KOPT-K1 (cell line): Measurements from ENCODE around the gene SIRT6.

Experiments
- H3K27ac ChIP-seq: fragments of 200-600 bp; sonication (generic); 2 replicates; pipeline ENCODE4 v1.5.1; 2016; ENCODE audit warnings: antibody characterized with exemption, mild to moderate bottlenecking, low read depth, low read length; ENCODE audit not compliant: poor library complexity, severe bottlenecking
- H3K36me3 ChIP-seq: fragments of 200-600 bp; sonication (generic); 2 replicates; pipeline ENCODE4 v1.5.1; 2017; ENCODE audit warnings: antibody characterized with exemption, mild to moderate bottlenecking, low read length, moderate library complexity; ENCODE audit not compliant: insufficient read depth
- H3K9me3 ChIP-seq: fragments of 200-600 bp; sonication (generic); 2 replicates; pipeline ENCODE4 v1.5.1; 2017; ENCODE audit warnings: antibody characterized with exemption, low read length, mild to moderate bottlenecking; ENCODE audit not compliant: insufficient read depth, poor library complexity, severe bottlenecking

Gene SIRT6

DNA sequence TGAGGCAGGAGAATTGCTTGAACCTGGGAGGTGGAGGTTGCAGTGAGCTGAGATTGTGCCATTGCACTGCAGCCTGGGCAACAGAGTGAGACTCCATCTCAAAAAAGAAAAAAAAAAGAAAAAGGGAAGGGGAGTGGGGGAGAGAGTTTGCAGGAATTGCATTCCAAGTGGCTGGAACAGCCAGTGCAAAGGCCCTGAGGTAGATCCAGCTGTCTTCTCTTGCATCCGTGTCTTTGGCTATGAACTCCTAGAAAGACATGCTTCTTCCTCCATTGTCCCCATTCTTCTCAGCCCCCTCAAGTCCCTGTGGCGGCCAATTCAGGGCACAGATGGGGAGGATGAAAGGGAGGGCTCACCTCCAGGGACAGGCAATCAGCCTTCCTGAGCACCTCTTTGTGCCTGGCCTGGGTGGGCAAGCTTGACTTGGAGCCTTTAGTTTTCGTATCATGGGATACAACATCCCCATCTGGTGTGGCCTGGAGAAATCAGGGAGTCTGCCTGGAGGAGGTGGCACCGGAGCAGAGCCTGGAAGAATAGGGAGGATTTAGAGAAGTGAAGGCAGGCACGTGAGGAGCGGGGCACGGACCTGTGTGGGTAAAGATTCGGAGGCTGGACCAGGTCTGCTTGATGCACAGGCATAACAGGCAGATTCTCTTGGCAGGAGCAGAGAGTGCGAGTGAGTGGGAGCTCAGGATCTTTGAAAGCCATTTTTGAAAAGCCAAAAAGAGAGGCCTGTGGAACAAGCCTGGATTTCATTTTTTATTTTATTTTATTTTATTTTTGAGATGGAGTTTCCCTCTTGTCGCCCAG lies 5.2 kb upstream of the SIRT6 start:
- Histone ChIP-seq H3K9me3 (no peaks in the 10 kb centered on the region), H3K36me3 (no peaks in the 10 kb centered on the region), H3K27ac (no peak overlapping the region)

DNA sequence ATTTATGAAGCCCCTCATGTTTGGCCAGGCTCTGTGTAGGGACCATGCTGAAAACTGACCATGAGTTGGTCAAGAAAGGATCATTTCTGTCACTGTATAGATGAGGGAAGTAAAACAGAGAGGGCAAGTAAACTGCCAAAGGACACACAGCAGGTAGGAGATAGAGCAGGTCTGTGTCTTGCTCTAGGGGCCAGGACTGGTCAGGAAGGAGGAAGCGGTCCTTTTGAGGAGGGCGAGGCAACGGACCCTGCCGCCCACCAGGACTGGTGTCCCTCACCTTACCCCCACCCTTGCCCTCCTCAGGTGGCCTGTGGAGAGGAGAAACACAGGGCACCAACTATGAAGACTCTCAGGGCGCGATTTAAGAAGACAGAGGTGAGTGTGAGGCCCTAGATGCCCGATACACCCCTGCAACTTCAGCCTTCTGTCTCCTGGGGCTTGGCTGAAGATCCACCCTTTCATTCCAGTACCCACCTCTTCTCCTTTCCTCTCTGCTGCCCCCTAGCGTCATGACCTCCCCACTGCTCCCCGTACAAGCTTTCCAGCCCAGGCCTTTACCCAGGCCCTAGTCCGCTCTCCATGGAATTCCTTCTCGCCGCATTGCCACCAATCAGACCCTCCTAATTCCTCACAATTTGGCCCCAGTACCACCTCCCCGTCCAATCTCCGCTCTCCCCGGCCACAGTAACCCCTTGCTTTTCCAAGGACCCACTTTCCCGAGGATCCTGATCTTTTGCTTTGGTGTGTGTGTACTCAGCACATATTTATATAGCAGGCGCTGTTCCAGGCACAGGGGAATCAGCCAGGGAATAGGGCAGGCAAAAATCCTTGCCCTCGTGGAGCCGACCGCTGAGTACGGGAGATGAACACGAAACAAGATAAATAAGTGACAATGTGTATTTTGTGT lies 4.0 kb upstream of the SIRT6 start:
- no peaks in the 10 kb centered on the region for H3K9me3 ChIP-seq
- H3K36me3 ChIP-seq: no peaks in the 10 kb centered on the region
- H3K27ac ChIP-seq: no peak overlapping the region

DNA sequence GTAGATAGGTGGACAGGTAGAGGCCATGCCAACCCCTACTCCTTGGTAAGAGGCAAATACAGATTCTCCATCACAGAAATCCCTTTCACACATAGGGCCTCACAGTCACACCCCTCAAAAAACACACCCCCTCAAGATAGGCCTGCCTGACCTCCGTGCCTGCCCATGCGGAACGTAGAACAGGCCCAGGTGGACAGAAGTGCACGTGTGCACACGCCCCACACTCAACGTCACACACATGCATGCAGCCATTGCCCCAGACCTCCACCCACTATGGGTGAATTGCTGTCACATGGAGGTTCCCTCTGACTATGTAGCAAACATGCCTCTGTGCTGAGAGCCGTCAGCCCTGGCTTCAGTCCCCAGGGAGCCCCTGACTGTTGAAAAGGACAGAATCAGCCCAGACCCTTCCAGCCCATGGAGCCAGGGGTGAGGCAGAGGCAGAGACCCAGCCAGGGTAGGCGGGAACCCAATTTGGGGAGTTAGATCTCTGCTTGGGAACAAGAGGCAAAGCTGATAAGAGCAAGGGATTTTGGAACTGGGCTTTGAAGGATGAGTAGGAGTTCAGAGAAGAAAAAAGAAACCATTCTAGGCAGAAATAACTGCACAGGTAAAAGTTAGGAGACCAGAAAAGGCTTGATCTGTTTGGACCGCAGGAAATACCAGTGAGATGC lies 3.2 kb upstream of the SIRT6 start:
- Histone ChIP-seq H3K27ac (no peak overlapping the region), H3K9me3 (no peaks in the 10 kb centered on the region), H3K36me3 (0 out of 2 replicates have a peak, but pooled peaks cover 1% of the 10 kb centered on the region)

DNA sequence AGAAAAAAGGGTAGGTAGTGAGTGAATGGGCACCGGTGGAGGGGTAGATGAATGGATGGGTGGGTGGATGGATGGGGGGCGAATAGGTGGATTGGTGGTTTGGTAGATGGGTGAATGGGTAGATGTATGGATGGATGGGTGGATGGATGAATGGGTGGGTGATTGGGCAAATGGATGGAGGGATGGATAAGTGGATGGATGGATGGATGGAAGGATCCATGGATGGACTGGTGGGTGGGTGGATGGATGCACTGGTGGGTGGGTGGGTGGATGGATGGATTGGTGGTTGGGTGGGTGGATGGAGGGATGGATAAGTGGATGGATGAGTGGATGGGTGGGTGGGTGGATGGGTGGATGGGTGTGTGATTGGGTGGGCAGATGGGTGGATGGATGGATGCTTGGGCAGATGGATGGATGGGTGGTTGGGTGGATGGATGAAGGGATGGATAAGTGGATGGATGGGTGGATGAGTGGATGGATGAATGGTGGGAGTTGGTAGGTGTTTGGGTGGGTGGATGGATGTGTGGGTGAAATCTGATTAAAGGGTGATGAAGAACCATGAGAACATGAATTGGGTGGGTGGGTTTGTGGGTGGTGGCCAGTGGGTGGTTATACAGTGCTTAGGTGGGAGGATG lies 2.5 kb upstream of the SIRT6 start:
- H3K36me3 ChIP-seq: peaks cover 8% of the 10 kb centered on the region; the same call in 1 of the 2 replicates
- no peaks in the 10 kb centered on the region for H3K9me3 ChIP-seq
- no peak overlapping the region for H3K27ac ChIP-seq

DNA sequence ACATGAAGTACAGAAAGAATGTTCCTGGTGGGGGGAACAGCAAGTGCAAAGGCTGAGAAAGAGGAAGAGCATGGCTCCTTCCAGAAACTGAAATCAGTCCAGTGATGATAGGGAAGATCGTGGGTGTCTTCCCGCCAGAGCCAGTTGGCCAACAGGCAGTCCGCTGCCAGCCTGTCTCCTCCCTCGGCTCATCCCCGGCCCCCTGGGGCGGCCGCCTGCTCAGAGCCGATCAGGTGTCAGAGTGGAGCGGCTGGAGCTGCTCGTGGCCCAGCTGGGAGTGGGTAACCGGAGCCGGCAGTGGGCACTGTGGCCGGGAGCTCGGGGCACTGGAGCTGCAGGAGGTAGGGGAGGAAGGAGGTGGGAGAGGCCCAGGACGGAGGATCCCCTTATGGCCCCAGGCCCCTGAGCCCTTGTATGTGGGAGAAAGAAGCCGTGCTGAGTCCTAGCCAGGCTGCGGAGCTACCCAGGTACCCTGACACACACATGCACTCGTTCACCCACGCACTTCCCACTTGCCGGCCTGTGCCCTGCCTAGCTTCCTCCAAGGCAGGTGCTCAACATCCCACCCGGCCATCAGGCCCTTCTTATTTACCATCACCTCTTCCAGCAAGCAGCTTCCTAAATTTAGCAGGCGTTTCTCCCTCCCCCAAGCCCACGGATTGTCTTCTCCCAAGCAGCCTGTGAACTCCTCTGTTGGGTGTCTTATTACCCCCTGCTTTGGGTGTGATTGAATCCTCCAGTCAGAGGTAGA lies 1.8 kb upstream of the SIRT6 start:
- Histone ChIP-seq H3K36me3 (peaks cover 15% of the 10 kb centered on the region; the same call in 1 of the 2 replicates), H3K9me3 (no peaks in the 10 kb centered on the region), H3K27ac (no peak overlapping the region)

DNA sequence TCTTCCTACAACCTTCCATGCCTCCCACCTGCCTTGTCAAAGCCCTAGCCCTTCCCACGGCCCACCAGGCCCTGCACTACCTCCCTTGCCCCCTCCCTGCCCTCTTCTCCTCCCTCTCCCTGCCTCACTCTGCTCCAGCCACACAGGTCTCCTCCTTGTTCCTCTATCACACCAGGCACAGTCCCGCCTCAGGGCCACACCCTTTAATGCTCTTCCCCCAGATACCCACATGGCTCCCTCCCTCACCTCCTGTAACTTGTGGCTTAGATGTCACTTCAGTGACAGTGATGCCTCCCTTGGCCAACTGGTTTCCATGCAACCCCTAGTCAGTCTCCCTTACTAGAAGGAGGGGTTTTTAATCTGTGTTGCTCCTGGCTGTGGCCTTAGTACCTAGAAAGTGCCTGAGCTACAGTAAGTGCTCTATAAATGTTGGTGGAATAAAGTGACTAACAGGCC lies 1.3 kb downstream of the SIRT6 start:
- Histone ChIP-seq H3K36me3 (peaks cover 25% of the 10 kb centered on the region; the same call in 1 of the 2 replicates), H3K9me3 (no peaks in the 10 kb centered on the region), H3K27ac (no peak overlapping the region)

DNA sequence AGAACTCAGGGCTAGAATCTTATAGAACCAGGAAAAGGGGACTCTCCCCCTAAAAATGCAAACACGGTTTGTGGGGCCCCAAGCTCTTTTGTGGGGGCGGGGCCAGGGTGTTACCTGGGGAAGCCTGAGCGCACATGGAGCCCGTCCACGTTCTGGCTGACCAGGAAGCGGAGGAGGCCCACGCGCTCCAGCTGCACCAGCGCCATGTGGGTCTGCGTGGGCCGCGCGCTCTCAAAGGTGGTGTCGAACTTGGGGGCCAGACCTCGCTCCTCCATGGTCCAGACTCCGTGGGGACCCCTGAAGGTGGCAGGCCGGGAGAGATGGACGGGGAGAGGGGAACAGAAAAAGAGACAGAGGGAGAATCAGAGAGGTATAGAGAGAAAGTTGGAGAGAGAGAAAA lies 3.4 kb downstream of the SIRT6 start:
- H3K9me3 ChIP-seq: no peaks in the 10 kb centered on the region
- H3K27ac ChIP-seq: no peak overlapping the region
- H3K36me3 ChIP-seq: peaks cover 32% of the 10 kb centered on the region; the same call in 1 of the 2 replicates

DNA sequence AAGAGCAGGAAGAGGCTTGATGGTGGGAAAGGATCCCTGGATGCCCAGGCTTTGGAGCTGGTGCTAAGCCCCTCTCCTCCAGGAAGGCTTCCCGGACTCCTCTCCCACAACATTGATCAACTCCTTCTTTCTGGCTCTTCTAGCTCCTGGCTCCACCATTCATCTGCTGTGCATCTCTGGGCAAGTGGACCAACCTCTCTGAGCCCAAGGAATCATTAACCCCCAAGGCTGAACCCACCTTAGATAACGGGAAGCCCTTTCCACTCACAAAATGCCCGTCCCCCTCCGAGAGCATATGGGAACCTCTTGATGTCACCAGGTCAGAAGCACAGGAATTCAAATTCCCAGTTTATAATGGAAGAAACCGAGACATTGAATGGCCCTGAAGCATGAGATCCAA lies 5.2 kb downstream of the SIRT6 start:
- H3K9me3 ChIP-seq: no peaks in the 10 kb centered on the region
- H3K36me3 ChIP-seq: peaks cover 32% of the 10 kb centered on the region; the same call in 1 of the 2 replicates
- H3K27ac ChIP-seq: no peak overlapping the region

DNA sequence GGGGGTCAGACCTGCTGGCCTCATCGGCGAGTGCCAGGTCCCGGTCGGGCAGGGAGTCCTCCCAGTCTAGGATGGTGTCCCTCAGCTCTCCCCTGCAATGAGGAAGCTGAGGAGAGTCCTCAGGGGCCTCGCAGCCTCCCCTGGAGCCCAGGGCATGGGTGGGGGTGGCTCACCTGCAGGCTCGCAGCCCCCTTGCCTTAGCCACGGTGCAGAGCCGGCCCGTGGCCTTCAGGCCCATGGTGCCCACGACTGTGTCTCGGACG lies 6.8 kb downstream of the SIRT6 start:
- H3K27ac ChIP-seq: no peak overlapping the region
- no peaks in the 10 kb centered on the region for H3K9me3 ChIP-seq
- peaks cover 32% of the 10 kb centered on the region; the same call in 1 of the 2 replicates for H3K36me3 ChIP-seq

DNA sequence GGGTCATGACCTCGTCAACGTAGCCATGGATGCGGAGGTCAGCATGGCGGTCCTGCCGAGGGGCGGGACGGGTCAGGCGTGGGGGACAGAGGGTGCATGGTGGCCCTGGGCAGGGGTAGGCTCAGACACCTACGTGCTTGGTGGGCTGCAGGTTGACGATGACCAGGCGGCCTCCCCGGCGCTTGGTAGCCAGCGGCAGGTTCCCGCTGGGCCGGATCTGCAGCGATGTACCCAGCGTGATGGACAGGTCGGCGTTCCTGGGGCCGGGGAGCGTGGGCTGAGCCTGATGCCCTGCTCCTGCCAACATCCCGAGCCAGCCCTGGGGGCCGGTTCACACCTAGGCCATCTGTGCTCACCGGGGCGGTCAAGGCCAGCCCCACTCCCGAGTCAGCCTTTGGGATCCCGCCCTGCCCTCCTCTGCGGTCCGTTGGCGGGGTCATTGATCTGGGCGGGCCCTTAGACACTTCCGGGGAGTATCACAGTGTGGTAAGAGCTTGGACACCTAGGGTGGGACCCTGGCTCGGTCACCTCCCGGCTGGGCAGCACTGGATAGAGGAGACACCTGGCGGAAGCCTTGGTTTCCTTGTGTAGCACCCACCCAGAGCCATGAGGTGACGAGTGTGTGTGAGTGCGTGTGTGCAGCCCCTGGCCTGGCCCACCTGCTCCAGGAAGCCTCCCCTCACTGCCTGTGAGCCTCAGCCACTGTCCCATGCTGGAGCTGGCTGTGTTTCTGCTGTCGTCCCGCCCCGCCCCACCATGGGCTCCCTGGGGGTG lies 7.3 kb downstream of the SIRT6 start:
- Histone ChIP-seq H3K27ac (no peak overlapping the region), H3K36me3 (peaks cover 27% of the 10 kb centered on the region; the same call in 1 of the 2 replicates), H3K9me3 (no peaks in the 10 kb centered on the region)

DNA sequence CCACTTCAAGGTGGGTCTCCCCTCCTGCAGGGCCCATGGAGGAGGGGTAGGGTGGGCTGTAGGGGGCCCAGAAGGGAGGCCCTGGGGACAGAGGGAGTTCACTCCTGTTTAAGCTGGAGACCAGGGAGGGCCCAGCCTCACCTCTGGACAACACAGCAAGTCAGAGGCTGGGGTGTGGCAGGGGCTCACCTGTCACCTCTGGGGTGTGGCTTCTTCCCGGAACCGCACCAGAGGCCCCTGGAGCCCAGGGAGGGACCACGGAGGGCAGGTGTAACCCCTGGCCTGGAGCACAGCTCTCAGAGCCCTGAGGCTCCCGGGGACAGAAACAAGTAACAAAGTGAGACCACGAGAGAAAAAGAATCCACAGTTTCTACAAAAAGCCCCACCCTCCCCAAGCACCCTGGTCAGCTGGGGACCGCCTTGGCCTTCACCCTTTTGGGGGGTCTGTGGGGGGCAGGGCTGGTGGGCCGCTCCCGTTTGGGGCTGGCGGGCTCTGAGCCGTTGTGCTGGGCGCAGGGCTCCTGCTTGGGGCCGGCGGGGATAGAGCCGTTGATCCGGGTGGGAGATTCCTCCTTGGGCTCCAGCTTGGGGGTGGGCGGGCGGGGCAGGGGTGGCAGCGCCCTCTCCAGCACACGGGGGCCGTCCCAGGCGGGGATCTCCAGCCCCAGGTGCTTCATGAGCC lies 8.0 kb downstream of the SIRT6 start:
- Histone ChIP-seq H3K27ac (no peak overlapping the region), H3K9me3 (no peaks in the 10 kb centered on the region), H3K36me3 (peaks cover 19% of the 10 kb centered on the region; the same call in 1 of the 2 replicates)

DNA sequence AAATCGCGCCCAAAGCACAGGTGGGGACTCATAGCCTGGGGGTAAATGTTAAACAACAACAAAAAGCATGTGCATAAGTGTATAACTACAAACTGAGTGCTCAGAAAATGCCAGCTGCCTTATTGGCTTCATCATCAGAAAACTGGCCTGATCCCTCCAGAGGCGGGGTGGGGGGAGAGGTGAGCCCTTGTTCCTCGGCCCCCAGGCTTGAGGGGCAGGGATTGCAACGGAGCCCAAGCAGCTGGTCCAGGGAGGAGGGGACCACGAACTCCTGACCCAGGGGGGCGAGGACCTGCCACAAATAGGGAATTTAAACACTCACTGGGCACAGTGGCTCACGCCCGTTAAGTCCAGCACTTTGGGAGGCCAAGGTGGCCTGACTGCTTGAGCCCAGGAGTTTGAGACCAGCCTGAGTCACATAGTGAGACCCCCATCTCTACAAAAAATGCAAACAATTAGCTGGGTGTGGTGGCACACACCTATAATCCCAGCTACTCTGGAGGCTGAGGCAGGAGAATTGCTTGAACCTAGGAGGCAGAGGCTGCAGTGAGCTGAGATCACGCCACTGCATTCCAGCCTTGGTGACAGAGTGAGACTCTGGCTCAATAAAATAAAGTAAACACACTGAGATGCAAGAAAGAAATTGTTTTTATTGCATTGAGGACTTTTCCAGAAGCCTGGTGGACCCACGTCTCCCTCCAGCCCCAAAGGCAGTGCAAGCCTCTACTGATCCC lies 8.7 kb downstream of the SIRT6 start:
- H3K9me3 ChIP-seq: no peaks in the 10 kb centered on the region
- H3K36me3 ChIP-seq: peaks cover 12% of the 10 kb centered on the region; the same call in 1 of the 2 replicates
- H3K27ac ChIP-seq: no peak overlapping the region
